ENCODE measurements around the gene NEDD4. TPM values are rescaled to one million over a fixed set of nuclear protein-coding genes. Genes with fewer than 3 reads are reported as not detected.
A peak's percentile ranks its signal among the peaks of the same experiment; 100 is the strongest.
"Not testable (repeated sequence)": the region's sequence is repeated elsewhere in the genome, so short reads cannot be mapped to it uniquely, and the experiment has no call there.

NEDD4 gene
- polyA plus RNA-seq, 2 of the 4 experiments (the other 2 are of a cell fraction): 56.4 to 78.8 TPM

- Histone ChIP-seq H3K4me2 (no peak overlapping the region), H3K9me3 (no peaks in the 10 kb centered on the region), H3K27ac (no peak overlapping the region), H3K4me1 (peaks cover 6% of the 10 kb centered on the region; the same call in 1 of the 3 replicates), H3K4me3 (no peak overlapping the region)
- WGBS (ENCODE audit: missing lambda C conversion rate): 85% methylated on average over 4 of the region's 4 CpGs
- ATAC-seq (no peak), DNase-seq (ENCODE audit: low read depth in 1 of 2, low spot score in 1 of 2) (no peak), FAIRE-seq (peak; percentile 73)
- POLR2A ChIA-PET: no interaction called here
- no peak for TF ChIP-seq CEBPB (IDR thresholded peaks at IDR 0.05)
- no peak for TF ChIP-seq NR3C1 (IDR thresholded peaks at IDR 0.05)
- no peak for TF ChIP-seq HOXA7 (CRISPR knock-in tag; IDR thresholded peaks at IDR 0.05)
- TF ChIP-seq MAZ (IDR thresholded peaks at IDR 0.05; ENCODE audit: borderline replicate concordance, low read depth, low read length): no peak
- TF ChIP-seq FOSL2 (IDR thresholded peaks at IDR 0.05): no peak
- TF ChIP-seq FOSL2 (CRISPR knock-in tag; IDR thresholded peaks at IDR 0.05): no peak
- CTCF ChIA-PET: interaction anchor here (1.0 to 4.3 kb wide), 5 partner anchors 9 to 65 kb away, joined by 3 to 22 read pairs (median 7); no protein-coding TSS in a partner anchor
Observed at GRCh38 chr15:55853134-55853533, 140.3 kb downstream of the NEDD4 start.

DNA sequence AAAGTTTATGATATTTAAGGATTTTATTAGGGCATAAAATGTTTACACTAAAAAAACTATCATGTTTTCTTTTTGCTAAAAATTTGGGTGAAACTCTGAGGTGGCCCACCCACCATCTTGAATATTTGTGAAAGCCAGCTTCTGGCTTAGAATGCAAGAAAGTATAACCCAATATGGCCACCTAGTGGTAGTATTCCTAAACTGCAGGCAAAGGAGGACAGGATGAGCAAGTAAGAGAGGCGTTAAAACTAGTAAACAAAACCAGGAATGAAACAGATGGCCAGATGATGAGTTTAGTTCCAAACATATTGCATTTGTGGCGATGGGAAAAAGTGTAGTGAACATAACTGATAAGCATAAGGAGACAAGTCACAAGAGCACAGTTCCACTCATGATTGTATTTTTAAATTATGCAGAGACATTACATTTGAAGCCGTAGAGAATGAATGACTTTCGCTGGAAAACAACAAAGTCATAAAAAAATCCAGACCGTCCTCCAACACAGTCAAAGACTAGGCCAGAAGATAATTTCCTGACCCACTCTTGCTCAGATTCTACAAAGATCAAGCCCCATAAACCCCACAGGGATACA lies 147.2 kb downstream of the NEDD4 start:
- DNase-seq (ENCODE audit: low read depth in 1 of 2, low spot score in 1 of 2) (peak; percentile 71 to 85), ATAC-seq (peak; percentile 74 to 87; a peak in 5 of 6 replicates), FAIRE-seq (peak; percentile 89)
- Histone ChIP-seq H3K4me2 (no peak overlapping the region), H3K4me1 (no peaks in the 10 kb centered on the region), H3K9me3 (no peaks in the 10 kb centered on the region), H3K27ac (no peak overlapping the region), H3K4me3 (no peak overlapping the region)
- TF ChIP-seq CBX2 (IDR thresholded peaks at IDR 0.05; ENCODE audit: borderline replicate concordance, low read depth) (no peak), SMC3 (IDR thresholded peaks at IDR 0.05) (peak; percentile 72), CHD2 (IDR thresholded peaks at IDR 0.05; ENCODE audit: low read length, partially characterized antibody) (no peak), BHLHE40 (IDR thresholded peaks at IDR 0.05; ENCODE audit: low read depth, low read length) (no peak), USF2 (IDR thresholded peaks at IDR 0.05) (no peak), ZNF302 (CRISPR knock-in tag; IDR thresholded peaks at IDR 0.05) (no peak), HOXA7 (CRISPR knock-in tag; IDR thresholded peaks at IDR 0.05) (no peak), GATA3 (IDR thresholded peaks at IDR 0.05; ENCODE audit: borderline replicate concordance) (no peak), NPAS2 (CRISPR knock-in tag; IDR thresholded peaks at IDR 0.05; ENCODE audit: borderline replicate concordance) (no peak), MAFK (IDR thresholded peaks at IDR 0.05; ENCODE audit: partially characterized antibody) (no peak), KDM1A (IDR thresholded peaks at IDR 0.05; ENCODE audit: low read depth) (no peak), NFE2L2 (conservative IDR thresholded peaks at IDR 0.05; ENCODE audit: low read length) (no peak), RAD21 (conservative IDR thresholded peaks at IDR 0.05 in 1 of 2, IDR thresholded peaks at IDR 0.05 in 1 of 2) (peak; percentile 79 to 81), HDAC2 (IDR thresholded peaks at IDR 0.05) (no peak), HOXB13 (CRISPR knock-in tag; IDR thresholded peaks at IDR 0.05; ENCODE audit: low read depth) (no peak), EHMT2 (IDR thresholded peaks at IDR 0.05; ENCODE audit: low read depth) (no peak), HMGXB4 (CRISPR knock-in tag; IDR thresholded peaks at IDR 0.05; ENCODE audit: borderline replicate concordance) (no peak), FOSB (CRISPR knock-in tag; IDR thresholded peaks at IDR 0.05) (no peak), CHD4 (IDR thresholded peaks at IDR 0.05; ENCODE audit: borderline replicate concordance) (no peak), EHF (CRISPR knock-in tag; IDR thresholded peaks at IDR 0.05) (no peak), FOXS1 (CRISPR knock-in tag; IDR thresholded peaks at IDR 0.05) (no peak), ATOH8 (CRISPR knock-in tag; IDR thresholded peaks at IDR 0.05; ENCODE audit: low read depth) (no peak)
- TF ChIP-seq, protein P1, sequence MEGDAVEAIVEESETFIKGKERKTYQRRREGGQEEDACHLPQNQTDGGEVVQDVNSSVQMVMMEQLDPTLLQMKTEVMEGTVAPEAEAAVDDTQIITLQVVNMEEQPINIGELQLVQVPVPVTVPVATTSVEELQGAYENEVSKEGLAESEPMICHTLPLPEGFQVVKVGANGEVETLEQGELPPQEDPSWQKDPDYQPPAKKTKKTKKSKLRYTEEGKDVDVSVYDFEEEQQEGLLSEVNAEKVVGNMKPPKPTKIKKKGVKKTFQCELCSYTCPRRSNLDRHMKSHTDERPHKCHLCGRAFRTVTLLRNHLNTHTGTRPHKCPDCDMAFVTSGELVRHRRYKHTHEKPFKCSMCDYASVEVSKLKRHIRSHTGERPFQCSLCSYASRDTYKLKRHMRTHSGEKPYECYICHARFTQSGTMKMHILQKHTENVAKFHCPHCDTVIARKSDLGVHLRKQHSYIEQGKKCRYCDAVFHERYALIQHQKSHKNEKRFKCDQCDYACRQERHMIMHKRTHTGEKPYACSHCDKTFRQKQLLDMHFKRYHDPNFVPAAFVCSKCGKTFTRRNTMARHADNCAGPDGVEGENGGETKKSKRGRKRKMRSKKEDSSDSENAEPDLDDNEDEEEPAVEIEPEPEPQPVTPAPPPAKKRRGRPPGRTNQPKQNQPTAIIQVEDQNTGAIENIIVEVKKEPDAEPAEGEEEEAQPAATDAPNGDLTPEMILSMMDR (IDR thresholded peaks at IDR 0.05): peak; percentile 87
- ChIA-PET CTCF (interaction anchor here (0.6 to 5.2 kb wide), 25 partner anchors 8 to 202 kb away, joined by 3 to 50 read pairs (median 5); no protein-coding TSS in a partner anchor), POLR2A (no interaction called here)
- WGBS (ENCODE audit: missing lambda C conversion rate): 50% methylated on average over 5 of the region's 5 CpGs

DNA sequence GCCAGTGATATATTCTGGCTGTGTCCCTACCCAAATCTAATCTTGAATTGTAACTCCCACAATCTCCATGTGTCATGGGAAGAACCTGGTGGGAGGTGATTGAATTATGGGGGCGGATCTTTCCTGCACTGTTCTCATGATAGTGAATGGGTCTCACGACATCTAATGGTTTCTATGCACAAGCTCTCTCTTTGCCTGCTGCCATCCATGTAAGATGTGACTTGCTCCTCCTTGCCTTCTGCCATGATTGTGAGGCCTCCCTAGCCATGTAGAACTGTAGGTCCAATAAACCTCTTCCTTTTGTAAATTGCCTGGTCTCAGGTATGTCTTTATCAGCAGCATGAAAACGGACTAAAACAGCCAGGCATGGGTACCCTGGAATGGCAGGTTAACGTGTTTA lies 150.5 kb downstream of the NEDD4 start:
- WGBS (ENCODE audit: missing lambda C conversion rate): 88% methylated on average over 4 of the region's 4 CpGs

More for the DNA sequence above, 150.5 kb downstream of the NEDD4 start:
- CTCF ChIA-PET: interaction anchor here (1.0 to 5.2 kb wide), 6 partner anchors 11 to 201 kb away, joined by 3 to 50 read pairs (median 6); no protein-coding TSS in a partner anchor
- H3K4me1 ChIP-seq; FAIRE-seq; ATAC-seq; H3K9me3 ChIP-seq; H3K27ac ChIP-seq; POLR2A ChIA-PET; DNase-seq (ENCODE audit: low read depth in 1 of 2, low spot score in 1 of 2); H3K4me3 ChIP-seq; H3K4me2 ChIP-seq: not testable (repeated sequence)

Data from A549 (cell line).